ENCODE measurements around the gene NXNL2. TPM values are rescaled to one million over a fixed set of nuclear protein-coding genes. Genes with fewer than 3 reads are reported as not detected.

The NXNL2 gene
- total RNA-seq, 1 experiment from 2014 or later = 0.66 TPM

DNA sequence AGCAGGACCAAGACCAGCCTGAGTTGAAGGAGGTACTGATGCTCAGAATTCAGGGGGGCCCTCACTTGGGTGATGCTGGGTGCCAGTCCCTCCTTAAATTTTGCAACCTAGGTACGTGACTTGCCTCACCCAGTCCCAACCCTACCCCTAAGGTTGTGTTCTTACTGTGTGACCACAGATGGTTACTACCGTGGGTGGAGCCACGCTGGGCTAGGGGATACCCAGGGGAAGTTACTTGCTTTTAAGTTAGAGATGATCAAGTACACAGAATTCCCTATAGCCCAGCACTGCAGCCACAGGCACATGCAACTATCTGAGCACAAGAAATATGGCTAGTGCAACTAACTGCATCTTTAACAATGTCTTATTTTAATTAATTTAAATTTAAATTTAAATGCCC, 32.9 kb downstream of the NXNL2 start:
- Histone ChIP-seq H3K9me2 (replicated peaks; ENCODE audit: low read length) (no peaks in the 10 kb centered on the region), H3K36me3 (ENCODE audit: low read depth, low read length) (no peaks in the 10 kb centered on the region), H3K9me3 (ENCODE audit: low read length) (no peaks in the 10 kb centered on the region), H3K9ac (ENCODE audit: low read length) (no peak overlapping the region), H3K79me2 (ENCODE audit: low read length) (no peaks in the 10 kb centered on the region), H4K20me1 (ENCODE audit: low read length) (no peaks in the 10 kb centered on the region), H3F3A (ENCODE audit: low read length, unreplicated experiment) (no peaks in the 10 kb centered on the region), H3K4me3 (ENCODE audit: low read length) (no peak overlapping the region), H2AFZ (ENCODE audit: low read length) (no peak overlapping the region), H3K27me3 (ENCODE audit: low read length) (no peaks in the 10 kb centered on the region), H3K4me2 (ENCODE audit: low read length) (no peak overlapping the region), H3K4me1 (ENCODE audit: insufficient read depth, low read length) (no peaks in the 10 kb centered on the region), H3K27ac (ENCODE audit: low read length) (no peak overlapping the region)
- intact Hi-C loops (cut with micrococcal nuclease) = no loop called here
- ChIA-PET POLR2A (ENCODE audit: unreplicated experiment) (no interaction called here), CTCF (no interaction called here)
- TF ChIP-seq EZH2phosphoT487 (IDR thresholded peaks at IDR 0.05; ENCODE audit: borderline replicate concordance, low read length) (no peak), EZH2 (IDR thresholded peaks at IDR 0.05; ENCODE audit: low read length, unreplicated experiment) (no peak)
- TF ChIP-seq, protein P1, sequence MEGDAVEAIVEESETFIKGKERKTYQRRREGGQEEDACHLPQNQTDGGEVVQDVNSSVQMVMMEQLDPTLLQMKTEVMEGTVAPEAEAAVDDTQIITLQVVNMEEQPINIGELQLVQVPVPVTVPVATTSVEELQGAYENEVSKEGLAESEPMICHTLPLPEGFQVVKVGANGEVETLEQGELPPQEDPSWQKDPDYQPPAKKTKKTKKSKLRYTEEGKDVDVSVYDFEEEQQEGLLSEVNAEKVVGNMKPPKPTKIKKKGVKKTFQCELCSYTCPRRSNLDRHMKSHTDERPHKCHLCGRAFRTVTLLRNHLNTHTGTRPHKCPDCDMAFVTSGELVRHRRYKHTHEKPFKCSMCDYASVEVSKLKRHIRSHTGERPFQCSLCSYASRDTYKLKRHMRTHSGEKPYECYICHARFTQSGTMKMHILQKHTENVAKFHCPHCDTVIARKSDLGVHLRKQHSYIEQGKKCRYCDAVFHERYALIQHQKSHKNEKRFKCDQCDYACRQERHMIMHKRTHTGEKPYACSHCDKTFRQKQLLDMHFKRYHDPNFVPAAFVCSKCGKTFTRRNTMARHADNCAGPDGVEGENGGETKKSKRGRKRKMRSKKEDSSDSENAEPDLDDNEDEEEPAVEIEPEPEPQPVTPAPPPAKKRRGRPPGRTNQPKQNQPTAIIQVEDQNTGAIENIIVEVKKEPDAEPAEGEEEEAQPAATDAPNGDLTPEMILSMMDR (conservative IDR thresholded peaks at IDR 0.05; ENCODE audit: low read depth, low read length) = no peak
- DNase-seq (no peak), ATAC-seq (no peak)
- no TSS peak for BruUV-seq (replicated peaks)

DNA sequence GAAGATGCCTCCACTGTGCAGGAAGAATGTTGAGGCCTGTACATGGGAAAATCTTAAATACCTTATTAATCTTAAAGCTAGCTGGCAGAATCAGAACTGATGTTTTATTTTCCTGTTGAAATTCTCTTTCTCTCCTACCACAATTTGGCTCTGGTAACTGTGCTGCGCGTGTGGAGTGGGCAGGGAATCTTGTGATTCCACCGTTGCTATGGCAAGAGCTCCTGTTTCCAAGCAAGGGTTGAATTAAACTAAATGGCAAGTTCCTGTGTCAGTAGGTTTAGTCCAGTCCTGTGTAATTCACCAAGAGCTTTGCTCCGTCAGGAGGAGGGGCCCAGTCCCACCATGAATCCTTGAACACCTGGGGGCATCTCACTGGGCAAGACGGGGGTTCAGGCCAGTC, 36.4 kb downstream of the NXNL2 start:
- H3K36me3 ChIP-seq (ENCODE audit: low read depth, low read length) = no peaks in the 10 kb centered on the region
- H3K9me2 ChIP-seq (replicated peaks; ENCODE audit: low read length) = no peaks in the 10 kb centered on the region
- H3K4me2 ChIP-seq (ENCODE audit: low read length) = no peak overlapping the region
- no peak for DNase-seq
- no peak overlapping the region for H3K9ac ChIP-seq (ENCODE audit: low read length)
- no peak for TF ChIP-seq EZH2phosphoT487 (IDR thresholded peaks at IDR 0.05; ENCODE audit: borderline replicate concordance, low read length)
- no peak for TF ChIP-seq EZH2 (IDR thresholded peaks at IDR 0.05; ENCODE audit: low read length, unreplicated experiment)
- TF ChIP-seq, protein P1 (conservative IDR thresholded peaks at IDR 0.05; ENCODE audit: low read depth, low read length) = no peak
- ChIA-PET POLR2A (ENCODE audit: unreplicated experiment) (no interaction called here), CTCF (no interaction called here)
- no peaks in the 10 kb centered on the region for H4K20me1 ChIP-seq (ENCODE audit: low read length)
- H3K9me3 ChIP-seq (ENCODE audit: low read length) = no peaks in the 10 kb centered on the region
- H3K27me3 ChIP-seq (ENCODE audit: low read length) = no peaks in the 10 kb centered on the region
- no peaks in the 10 kb centered on the region for H3K79me2 ChIP-seq (ENCODE audit: low read length)
- no peak for ATAC-seq
- no peak overlapping the region for H2AFZ ChIP-seq (ENCODE audit: low read length)
- no peak overlapping the region for H3K27ac ChIP-seq (ENCODE audit: low read length)
- BruUV-seq (replicated peaks) = no TSS peak
- H3F3A ChIP-seq (ENCODE audit: low read length, unreplicated experiment) = no peaks in the 10 kb centered on the region
- H3K4me1 ChIP-seq (ENCODE audit: insufficient read depth, low read length) = no peaks in the 10 kb centered on the region
- no peak overlapping the region for H3K4me3 ChIP-seq (ENCODE audit: low read length)
- intact Hi-C loops (cut with micrococcal nuclease) = no loop called here

DNA sequence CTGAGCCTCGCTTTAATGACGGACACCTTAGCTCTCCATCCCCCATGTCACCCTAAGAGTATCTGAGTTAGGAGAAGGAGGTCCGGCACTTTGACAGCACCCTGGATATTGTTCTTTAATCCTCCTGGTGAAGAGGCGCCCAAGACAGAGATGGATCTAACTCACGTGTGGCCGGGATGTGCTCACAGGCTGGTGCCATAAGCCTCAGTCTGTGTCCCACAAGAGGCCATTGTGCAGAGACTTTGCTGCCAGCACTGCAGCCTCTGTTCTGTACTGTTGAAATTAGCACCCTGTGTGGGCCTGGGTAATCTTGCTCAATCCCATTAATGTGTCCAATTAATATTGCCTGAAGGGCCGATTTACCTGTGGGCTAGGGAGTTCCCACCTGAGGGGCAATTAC, 37.7 kb downstream of the NXNL2 start:
- BruUV-seq (replicated peaks) = no TSS peak
- Histone ChIP-seq H3K36me3 (ENCODE audit: low read depth, low read length) (no peaks in the 10 kb centered on the region), H4K20me1 (ENCODE audit: low read length) (no peaks in the 10 kb centered on the region), H3F3A (ENCODE audit: low read length, unreplicated experiment) (no peaks in the 10 kb centered on the region), H3K9me2 (replicated peaks; ENCODE audit: low read length) (no peaks in the 10 kb centered on the region), H3K27me3 (ENCODE audit: low read length) (no peaks in the 10 kb centered on the region), H2AFZ (ENCODE audit: low read length) (no peak overlapping the region), H3K79me2 (ENCODE audit: low read length) (no peaks in the 10 kb centered on the region), H3K9me3 (ENCODE audit: low read length) (no peaks in the 10 kb centered on the region), H3K4me2 (ENCODE audit: low read length) (no peak overlapping the region), H3K9ac (ENCODE audit: low read length) (no peak overlapping the region), H3K27ac (ENCODE audit: low read length) (no peak overlapping the region), H3K4me1 (ENCODE audit: insufficient read depth, low read length) (no peaks in the 10 kb centered on the region), H3K4me3 (ENCODE audit: low read length) (no peak overlapping the region)
- ChIA-PET CTCF (no interaction called here), POLR2A (ENCODE audit: unreplicated experiment) (no interaction called here)
- intact Hi-C loops (cut with micrococcal nuclease) = no loop called here
- DNase-seq (no peak), ATAC-seq (no peak)
- TF ChIP-seq EZH2phosphoT487 (IDR thresholded peaks at IDR 0.05; ENCODE audit: borderline replicate concordance, low read length) (no peak), EZH2 (IDR thresholded peaks at IDR 0.05; ENCODE audit: low read length, unreplicated experiment) (no peak)
- TF ChIP-seq, protein P1 (conservative IDR thresholded peaks at IDR 0.05; ENCODE audit: low read depth, low read length) = no peak
